Neural cell (in vitro differentiated cells): ENCODE measurements around the gene ZNF783.

ENCODE experiments used
- EZH2 ChIP-seq: fragments of 200-600, 300-800 bp; shearing (Covaris generic), sonication (generic); IDR thresholded peaks from 2 replicates; pipeline ENCODE4 v1.6.1; 2014; ENCODE audit warnings: antibody characterized with exemption, low read length, borderline replicate concordance, mild to moderate bottlenecking; ENCODE audit not compliant: insufficient read depth, poor library complexity, severe bottlenecking
- POLR2AphosphoS5 ChIP-seq: IDR thresholded peaks from 2 replicates; pipeline ENCODE4 v1.6.1; 2012
- RAD21 ChIP-seq: fragments of 450-650 bp; conservative IDR thresholded peaks from 2 replicates; pipeline ENCODE4 v1.6.1; 2014; ENCODE audit warnings: antibody characterized with exemption, mild to moderate bottlenecking, moderate library complexity
- TF ChIP-seq, protein P1 (sequence below): fragments of 450-650 bp; IDR thresholded peaks from 2 replicates; pipeline ENCODE4 v1.5.1; 2014; ENCODE audit warnings: antibody characterized with exemption, mild to moderate bottlenecking, moderate library complexity; ENCODE audit not compliant: poor library complexity, severe bottlenecking

- TF ChIP-seq, protein P1, sequence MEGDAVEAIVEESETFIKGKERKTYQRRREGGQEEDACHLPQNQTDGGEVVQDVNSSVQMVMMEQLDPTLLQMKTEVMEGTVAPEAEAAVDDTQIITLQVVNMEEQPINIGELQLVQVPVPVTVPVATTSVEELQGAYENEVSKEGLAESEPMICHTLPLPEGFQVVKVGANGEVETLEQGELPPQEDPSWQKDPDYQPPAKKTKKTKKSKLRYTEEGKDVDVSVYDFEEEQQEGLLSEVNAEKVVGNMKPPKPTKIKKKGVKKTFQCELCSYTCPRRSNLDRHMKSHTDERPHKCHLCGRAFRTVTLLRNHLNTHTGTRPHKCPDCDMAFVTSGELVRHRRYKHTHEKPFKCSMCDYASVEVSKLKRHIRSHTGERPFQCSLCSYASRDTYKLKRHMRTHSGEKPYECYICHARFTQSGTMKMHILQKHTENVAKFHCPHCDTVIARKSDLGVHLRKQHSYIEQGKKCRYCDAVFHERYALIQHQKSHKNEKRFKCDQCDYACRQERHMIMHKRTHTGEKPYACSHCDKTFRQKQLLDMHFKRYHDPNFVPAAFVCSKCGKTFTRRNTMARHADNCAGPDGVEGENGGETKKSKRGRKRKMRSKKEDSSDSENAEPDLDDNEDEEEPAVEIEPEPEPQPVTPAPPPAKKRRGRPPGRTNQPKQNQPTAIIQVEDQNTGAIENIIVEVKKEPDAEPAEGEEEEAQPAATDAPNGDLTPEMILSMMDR = no peak
- TF ChIP-seq EZH2 (no peak), RAD21 (no peak), POLR2AphosphoS5 (no peak)
These were observed 40.9 kb downstream of the ZNF783 start for GRCh38 chr7:149302865-149303264.
